ENCODE data around the gene C1QTNF6.

- TF ChIP-seq, protein P1, sequence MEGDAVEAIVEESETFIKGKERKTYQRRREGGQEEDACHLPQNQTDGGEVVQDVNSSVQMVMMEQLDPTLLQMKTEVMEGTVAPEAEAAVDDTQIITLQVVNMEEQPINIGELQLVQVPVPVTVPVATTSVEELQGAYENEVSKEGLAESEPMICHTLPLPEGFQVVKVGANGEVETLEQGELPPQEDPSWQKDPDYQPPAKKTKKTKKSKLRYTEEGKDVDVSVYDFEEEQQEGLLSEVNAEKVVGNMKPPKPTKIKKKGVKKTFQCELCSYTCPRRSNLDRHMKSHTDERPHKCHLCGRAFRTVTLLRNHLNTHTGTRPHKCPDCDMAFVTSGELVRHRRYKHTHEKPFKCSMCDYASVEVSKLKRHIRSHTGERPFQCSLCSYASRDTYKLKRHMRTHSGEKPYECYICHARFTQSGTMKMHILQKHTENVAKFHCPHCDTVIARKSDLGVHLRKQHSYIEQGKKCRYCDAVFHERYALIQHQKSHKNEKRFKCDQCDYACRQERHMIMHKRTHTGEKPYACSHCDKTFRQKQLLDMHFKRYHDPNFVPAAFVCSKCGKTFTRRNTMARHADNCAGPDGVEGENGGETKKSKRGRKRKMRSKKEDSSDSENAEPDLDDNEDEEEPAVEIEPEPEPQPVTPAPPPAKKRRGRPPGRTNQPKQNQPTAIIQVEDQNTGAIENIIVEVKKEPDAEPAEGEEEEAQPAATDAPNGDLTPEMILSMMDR (optimal IDR thresholded peaks at IDR 0.05 in 1 of 3, IDR thresholded peaks at IDR 0.05 in 1 of 3, conservative IDR thresholded peaks at IDR 0.05 in 1 of 3; ENCODE audit: extremely low read depth in 1 of 3, insufficient read depth in 2 of 3, low read length in 3 of 3), result no peak
- no peak for TF ChIP-seq EZH2 (IDR thresholded peaks at IDR 0.05; ENCODE audit: low read length)
These were observed 49.0 kb downstream of the C1QTNF6 start for GRCh38 chr22:37138849-37139561.

All from keratinocyte (primary cell).